Measurements from ENCODE around the gene NCAPH2.

Gene NCAPH2

DNA sequence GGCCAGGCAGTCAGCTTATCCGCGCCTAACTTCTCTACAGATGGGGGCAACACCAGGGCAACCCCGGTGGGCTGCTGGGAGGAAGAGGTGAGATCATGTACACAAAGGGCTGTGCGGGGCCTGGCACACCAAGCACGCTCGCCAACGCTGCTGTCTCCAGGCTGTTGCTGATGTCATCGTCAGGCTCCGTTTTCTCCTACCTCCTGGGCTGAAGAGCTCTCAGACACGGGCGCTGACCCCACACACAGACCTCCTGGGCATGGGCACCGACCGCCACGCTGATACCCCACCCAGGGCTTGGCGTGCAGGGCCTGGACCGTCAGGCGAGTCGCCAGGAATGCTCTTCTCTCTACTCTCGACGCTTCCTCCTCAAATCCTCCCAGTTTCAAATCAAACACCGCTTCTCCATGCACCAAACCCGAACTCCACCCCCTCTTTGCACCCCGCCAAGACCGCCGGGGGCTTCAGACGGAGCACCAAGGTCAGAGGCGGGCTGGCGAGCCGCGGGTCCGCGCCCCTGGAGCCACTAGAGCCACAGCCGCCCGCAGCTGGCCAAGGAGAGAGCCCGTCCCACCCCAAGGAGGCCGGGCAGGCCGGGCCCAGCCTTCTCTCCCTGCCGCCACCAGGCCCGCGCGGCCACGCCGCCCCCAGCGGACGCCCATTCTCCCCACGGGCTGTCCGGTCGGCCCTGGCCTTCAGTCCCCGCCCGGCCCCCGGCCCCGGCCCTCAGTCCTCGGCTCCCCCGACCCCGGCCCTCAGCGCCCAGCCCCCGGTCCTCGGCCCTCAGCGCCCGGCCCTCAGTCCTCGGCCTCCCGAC is 34.0 kb upstream of the NCAPH2 start:
- in situ Hi-C loops (cut with MboI; ENCODE audit: low sequenced_read_pairs): no loop called here

DNA sequence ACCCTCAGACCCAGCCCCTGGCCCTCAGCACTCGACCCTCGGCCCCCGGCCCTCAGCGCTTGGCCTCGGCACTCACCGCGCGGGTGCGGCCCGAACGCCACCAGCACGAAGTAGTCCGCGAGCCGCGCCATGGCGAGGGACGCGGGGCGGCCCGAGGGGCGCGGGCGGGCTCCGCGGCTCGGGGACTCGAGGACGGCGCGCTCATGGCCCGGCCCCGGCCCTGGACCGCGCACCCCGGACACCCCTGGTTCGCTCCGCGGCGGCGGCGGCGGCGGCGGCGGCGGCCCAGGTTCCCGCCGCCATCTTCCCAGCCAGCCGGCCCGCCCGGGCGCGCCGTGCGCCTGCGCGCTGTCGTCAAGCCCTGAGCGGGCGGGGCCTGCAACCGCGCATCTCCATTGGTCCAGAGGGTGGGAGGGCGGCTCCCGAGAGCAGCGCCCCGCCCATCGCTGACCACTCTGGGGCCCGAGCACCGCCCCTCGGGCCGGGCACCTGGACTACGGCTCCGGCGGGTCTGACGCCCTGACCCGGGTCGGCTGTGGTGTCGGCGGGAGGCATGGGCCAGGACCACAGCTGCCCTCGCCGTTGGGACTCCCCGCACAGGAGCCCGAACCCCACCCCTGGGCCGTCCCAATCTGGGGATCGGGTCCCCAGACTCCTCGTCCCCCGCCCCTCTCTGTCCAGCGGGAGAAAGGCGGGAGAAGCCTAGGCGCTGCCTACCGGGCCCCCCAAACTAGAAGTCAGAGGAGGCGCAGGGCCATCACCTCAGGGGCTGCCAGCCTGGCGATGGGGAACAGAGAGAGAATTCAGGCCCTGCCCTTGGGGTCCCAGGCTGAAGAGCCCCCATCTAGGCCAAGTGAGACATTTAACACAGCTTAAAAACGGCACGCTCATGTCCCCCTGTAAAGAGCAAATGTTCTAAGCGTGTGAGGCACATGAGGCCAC is 33.0 kb upstream of the NCAPH2 start, which contains the start of gene SBF1:
TSS of gene SBF1 (minus strand) at position 326 of the 942 bp plus-strand sequence. CDS start at position 131, 195 bp downstream.
- in situ Hi-C loops (cut with MboI; ENCODE audit: low sequenced_read_pairs): no loop called here

DNA sequence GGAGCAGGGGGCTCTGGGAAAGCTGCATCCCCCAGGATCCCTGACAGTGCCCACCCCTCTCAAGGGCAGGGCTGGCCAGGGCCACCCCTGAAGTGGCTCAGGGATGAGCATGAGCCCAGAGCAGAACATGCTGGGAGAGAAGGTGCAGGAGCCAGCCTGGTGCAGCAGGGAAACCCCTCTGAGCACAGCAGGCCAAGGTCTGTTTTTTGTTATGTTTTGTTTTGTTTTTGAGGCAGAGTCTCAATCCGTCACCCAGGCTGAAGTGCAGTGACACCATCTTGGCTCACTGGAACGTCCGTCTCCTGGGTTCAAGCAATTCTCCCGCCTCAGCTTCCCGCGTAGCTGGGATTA is 32.4 kb upstream of the NCAPH2 start:
- in situ Hi-C loops (cut with MboI; ENCODE audit: low sequenced_read_pairs): no loop called here

DNA sequence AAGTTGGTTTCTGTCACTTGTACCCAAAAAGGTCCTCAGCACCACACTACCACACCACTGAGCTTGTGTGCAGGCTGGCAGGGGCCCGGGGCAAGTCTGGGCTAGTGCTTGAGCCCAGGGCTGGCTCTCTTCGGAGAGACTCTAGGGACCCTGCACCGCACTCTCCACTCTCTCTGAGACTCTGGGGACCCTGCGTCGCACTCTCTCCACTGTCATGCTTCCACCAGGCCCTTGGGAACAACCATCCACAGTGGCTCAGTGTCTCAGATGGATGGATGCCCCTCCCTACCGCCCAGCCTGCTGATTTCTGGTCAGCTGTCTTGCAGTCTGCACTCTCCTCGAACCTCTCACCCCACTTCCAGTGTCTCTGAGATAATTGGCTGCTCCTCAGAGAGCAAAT is 31.2 kb upstream of the NCAPH2 start:
- in situ Hi-C loops (cut with MboI; ENCODE audit: low sequenced_read_pairs): no loop called here

DNA sequence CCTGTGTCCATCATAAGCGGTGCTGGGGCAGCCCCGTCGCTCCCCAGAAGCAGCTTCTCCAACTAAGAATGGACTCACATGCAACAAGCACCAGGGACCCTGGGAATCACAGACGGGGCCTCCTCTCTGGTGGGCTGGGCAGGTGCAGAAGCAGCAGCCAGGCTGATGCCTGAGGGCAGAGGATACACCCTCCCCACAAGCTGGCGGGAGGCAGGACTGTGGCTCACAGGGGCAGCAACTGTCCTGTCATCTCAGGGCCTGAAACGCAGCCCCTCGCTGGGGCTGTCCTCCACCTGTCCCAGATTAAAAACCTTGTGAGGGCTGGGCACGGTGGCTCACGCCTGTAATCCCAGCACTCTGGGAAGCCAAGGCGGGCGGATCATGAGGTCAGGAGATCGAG is 30.1 kb upstream of the NCAPH2 start:
- in situ Hi-C loops (cut with MboI; ENCODE audit: low sequenced_read_pairs): no loop called here

DNA sequence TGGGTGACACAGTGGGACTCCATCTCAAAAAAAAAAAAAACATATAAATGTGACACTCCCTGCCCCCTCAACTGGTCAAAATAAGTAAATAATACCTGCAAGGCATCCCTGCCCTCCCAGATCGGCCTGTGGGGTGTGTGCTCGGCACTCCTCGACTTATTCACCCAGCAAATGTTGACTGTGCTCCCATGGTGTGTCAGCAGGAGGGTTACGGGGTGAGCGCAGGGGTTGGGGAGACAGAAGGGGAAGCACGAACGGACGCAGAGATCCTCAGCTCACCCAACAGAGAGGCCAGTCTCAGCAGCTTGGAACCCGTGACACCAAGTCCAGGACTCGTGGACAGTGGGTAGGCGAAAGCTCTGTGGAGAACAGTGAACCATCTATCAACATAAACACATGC is 28.3 kb upstream of the NCAPH2 start:
- in situ Hi-C loops (cut with MboI; ENCODE audit: low sequenced_read_pairs): no loop called here

DNA sequence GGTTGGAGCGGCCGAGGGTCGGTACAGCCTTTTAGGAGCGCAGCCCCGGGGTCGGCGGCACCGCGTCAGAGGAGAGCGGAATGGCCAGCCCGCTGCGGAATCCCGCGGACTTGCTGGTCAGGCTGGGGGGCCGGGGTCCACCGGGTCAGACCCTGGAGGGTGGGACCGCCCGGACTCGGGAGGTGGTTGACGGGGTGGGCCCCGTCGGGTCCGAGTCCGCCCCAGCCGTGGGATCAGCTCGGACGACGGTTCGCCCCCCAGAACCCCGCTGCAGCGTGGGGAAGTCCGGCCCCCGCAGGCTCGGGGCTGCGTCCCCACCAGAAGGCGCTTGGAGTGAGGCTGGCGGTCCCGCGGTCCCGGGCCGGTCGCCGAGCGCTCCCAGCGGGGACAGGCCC is 27.0 kb upstream of the NCAPH2 start:
- in situ Hi-C loops (cut with MboI; ENCODE audit: low sequenced_read_pairs): no loop called here

DNA sequence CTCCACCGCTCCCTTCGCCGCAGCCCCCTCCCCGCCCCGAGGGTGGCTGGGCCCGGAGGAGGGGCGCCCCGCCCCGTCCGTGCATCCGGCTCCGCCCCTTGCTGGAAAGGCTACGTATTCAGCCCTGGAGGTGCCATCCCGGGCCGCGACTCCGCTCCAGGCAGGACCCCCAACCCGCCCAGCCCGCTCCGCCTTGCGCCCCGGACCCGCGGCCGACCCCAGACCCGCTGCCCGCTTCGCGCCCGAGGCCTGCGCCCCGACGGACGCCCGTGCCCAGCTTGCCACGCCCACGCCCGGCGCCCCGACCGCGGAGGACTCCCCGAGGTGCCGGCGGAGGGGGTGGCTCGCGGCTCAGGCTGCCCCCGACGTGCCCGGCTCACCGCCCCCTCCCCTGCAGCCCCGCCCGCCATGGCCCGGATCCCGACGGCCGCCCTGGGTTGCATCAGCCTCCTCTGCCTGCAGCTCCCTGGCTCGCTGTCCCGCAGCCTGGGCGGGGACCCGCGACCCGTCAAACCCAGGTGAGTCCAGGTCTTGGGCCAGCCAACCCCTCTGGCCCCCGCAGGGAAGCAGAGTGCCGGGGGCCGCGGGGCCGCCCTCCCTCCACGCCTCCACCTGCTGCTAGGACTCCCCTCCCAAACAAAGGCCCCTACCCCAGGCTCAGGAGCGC is 26.5 kb upstream of the NCAPH2 start, which contains the start of gene ADM2:
TSS of gene ADM2 (plus strand) at position 104 of the 667 bp plus-strand sequence. CDS start at position 409, 305 bp downstream.
- in situ Hi-C loops (cut with MboI; ENCODE audit: low sequenced_read_pairs): no loop called here

DNA sequence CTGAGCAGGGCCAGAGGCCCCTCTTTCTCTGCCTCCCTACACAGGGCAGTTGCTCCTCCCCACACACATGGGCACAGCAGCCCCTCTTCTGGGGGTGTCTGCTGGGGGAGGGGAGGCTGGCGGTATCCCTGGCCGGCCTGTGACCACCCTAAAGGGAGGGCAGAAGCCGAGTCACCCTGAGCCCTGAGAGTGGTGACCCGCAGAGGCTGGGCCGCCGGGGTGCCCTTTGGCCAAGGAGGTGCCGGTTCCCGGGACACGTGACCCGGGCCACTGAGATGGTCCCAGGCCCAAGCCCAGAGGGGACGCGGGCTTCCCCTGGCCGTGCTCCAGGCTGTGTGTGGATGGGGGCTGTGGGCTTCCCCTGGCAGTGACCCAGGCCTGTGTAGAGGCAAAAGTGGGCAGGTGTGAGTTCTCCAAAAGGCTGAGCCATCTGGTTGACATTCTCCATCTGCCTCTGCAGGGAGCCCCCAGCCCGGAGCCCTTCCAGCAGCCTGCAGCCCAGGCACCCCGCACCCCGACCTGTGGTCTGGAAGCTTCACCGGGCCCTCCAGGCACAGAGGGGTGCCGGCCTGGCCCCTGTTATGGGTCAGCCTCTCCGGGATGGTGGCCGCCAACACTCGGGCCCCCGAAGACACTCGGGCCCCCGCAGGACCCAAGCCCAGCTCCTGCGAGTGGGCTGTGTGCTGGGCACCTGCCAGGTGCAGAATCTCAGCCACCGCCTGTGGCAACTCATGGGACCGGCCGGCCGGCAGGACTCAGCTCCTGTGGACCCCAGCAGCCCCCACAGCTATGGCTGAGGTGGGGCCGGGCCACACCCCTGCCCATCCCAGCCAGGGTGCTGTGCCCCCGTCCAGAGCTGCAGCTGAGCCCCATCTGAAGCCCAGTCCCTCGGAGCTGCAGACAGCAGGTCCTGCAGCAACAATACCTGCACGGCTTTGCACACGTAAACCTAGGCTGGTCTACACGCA is 25.6 kb upstream of the NCAPH2 start:
- in situ Hi-C loops (cut with MboI; ENCODE audit: low sequenced_read_pairs): no loop called here

DNA sequence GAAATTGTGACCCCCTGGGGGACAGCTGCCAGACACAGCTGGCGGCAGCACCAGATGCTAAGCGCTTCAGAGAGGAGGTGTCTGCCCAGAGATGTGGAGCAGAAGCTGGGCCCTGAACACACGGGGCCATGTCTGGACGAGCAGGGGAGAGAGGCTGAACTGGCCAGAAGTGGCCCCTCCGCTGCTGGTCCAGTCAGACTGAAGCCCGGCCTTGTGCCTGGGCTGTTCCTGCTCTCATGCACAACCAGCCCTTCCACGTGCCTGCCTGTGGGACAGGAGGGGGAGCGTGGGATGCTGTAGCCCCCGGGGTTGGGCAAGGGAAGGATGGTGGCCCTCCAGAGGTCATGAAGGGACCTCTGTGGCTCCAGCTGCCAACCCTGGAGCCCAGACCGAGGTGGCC is 24.9 kb upstream of the NCAPH2 start:
- in situ Hi-C loops (cut with MboI; ENCODE audit: low sequenced_read_pairs): no loop called here

DNA sequence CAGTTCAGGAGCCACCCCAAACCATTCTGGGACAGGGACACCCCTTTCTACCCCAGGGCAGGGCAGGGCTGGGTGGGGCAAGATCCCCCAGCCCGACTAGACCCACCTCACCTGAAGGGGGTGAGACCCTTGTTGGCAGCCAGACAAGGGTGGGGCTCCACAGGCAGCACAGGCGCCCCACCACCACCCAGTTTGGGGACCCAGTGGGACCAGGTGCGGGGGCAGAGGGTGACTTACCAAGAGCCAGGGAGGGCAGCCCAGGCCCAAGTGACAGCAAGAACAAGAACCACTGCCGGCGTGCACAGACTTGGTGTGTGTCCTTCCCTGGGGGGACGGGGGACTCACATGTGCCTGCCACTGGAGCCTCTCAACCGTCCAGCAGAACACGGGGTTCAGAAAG is 24.5 kb upstream of the NCAPH2 start:
- in situ Hi-C loops (cut with MboI; ENCODE audit: low sequenced_read_pairs): no loop called here

DNA sequence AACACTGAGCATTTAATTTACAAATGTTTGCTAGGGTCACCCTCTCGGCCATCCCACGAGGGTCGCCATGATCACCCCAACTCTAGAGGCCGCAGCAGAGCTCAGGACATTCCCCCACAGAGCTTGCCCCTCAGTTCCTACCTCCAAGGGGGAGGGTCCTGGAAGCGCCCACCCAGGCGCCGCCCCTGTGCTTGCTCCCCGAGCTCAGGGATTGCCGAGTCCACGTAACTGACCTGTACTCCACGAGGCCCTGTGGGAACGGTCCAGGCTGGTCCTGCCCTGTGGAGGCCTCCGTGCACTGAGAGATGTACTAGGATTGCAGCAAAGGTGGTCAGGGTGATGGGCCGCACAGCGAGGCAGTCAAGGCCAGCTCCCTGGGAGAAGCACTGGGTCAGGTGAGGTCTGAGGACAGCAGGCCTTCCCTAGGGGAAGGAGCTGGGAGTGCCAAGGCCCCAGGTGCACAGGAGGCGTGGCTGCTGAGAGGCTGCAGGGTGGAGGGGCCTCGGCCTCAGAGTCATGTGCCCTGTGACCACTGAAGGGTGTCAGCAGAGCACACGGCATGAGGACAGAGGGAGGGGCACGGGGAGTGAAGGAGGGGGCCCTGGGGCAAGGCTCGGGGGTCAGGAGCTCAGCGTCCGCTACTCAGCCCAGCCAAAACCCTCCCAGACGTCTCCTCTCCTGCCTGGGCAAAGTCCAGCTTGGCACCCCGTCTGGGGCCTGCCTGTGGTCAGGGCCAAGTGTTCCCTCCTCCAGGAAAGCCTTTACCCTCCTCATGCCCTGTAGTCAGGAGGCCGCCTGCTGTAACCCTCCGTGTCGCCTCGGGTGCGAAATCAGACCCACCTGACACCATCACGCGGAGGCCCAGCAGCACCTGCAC is 23.8 kb upstream of the NCAPH2 start:
- in situ Hi-C loops (cut with MboI; ENCODE audit: low sequenced_read_pairs): no loop called here

DNA sequence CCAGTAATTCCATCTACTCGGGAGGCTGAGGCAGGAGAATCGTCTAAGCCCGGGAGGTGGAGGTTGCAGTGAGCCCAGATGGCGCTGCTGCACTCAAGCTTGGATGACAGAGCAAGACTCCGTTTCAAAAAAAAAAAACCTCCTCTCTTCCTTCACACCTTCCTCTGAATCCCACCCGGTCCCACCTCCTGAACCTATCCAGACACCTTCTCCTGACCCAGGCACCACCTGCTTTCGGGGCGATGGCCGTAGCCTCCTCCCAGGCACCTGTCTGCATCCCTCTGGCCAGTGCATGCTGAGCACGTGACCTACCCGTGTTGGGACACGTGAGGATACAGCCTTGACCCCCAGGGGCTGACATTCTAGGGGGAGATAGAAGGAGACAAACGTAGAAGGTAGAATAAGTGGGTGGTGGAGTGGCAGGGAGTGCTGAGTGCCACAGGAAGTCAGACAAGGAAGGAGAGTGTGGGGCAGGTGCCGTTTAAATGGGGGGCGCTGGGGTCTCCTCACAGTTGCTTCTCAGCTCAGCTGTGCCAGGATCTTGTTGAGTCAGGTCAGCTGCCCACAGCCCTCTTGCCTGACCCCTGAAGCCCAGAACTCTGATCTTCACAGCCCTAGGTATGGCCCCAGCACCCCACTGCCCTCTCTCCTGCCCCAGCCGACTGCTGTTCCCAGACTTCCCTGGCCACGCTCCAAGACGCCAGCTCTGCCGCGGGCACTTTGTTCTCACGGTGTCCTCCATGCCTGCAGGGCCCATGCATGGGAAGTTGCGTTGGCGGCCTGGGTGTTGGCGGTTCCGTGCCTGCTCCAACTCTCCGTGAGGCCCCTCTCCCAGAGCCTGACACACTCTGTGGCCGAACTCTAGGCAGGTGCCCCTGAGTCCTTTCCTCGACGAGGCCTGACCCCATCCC is 22.5 kb upstream of the NCAPH2 start:
- in situ Hi-C loops (cut with MboI; ENCODE audit: low sequenced_read_pairs): no loop called here

DNA sequence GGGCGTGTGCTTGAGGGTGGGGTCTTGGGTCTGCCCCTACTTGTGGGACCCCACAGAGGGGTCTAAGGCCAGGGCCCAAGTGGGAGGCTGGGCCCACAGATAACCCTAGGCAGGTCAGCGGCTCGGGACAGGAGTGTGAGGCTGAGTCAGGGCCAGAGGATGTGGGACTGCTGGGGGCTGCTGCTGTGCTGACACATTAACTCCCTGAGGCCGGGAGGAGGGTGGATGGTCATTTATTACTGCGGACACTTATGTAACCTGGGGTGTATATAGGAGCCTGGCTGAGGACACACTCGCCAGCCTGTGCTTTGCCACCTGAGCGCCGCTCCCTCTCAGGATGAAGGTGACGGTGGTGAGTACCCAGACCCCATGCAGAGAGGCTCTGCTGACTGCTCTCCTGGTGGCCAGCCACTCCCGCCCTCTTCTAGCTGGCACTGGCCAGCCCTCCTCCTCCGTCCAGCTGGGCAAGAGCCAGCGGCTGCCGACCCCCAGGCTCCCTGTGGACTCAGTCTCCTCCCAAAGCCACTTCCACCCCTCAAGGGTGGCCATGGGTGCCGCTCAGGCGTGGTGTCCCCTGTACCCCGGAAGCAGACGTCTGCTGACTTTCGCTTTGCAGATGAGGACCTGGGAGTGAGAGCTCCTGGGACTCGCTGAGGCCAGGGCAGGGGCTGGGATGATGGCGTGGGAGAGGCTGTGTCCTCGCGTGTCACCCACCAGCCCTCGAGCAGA is 21.3 kb upstream of the NCAPH2 start, which contains the start of gene MIOX:
TSS of gene MIOX (plus strand) at position 299 of the 729 bp plus-strand sequence. CDS start at position 338, 39 bp downstream.
- in situ Hi-C loops (cut with MboI; ENCODE audit: low sequenced_read_pairs): no loop called here

DNA sequence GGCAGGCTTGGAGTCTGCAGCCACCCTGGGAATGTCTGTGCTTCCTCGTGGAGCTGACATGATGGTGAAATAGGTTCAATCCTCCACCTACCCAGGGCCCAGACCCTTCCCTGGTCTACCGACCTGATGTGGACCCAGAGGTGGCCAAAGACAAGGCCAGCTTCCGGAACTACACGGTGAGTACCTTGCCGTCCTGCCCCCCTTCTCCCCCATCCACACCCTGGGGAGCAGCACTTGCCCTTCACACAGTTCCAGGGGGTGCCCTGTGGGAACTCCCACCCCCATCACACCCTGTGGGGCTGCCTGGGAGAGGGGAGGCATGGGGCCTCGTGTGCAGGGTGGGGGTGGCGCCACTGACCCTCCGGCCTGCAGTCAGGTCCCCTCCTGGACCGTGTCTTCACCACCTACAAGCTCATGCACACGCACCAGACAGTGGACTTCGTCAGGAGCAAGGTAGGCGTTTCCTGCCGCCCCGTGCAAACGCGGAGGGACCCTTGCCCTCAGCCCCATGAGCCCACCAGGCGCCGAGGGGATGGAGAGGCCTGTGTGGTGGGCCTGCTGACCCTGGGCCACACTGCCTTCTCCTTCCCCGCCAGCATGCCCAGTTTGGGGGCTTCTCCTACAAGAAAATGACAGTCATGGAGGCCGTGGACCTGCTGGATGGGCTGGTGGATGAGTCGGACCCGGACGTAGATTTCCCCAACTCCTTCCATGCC is 20.6 kb upstream of the NCAPH2 start:
- in situ Hi-C loops (cut with MboI; ENCODE audit: low sequenced_read_pairs): no loop called here

DNA sequence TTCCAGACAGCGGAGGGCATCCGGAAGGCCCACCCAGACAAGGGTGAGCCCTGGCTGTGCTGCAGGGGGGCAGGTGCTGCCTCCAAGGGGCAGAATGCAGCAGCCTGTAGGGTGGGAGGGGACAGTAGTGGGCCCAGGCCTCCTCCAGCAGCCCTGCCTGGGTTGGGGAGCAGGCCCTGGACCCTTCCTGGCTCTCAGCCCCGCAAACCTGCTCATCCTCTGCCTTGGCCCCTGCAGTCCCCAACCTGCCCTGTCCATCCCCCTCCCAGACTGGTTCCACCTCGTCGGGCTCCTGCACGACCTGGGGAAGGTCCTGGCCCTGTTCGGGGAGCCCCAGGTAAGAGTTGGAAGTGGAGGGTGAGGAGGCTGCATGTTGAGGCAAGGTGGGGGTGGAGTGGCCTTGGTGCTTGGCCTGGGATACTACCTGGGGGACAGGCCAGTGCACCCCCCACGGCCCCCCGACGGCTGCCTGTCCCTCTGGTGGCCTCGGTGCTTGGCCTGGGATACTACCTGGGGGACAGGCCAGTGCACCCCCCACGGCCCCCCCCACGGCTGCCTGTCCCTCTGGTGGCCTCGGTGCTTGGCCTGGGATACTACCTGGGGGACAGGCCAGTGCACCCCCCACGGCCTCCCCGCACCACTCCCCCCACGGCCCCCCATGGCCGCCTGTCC is 19.9 kb upstream of the NCAPH2 start:
- in situ Hi-C loops (cut with MboI; ENCODE audit: low sequenced_read_pairs): no loop called here

All from HL-60/S4 treated with retinoic acid at 250 ng/mL for 4 days and 3 days (cell line).